Measurements from ENCODE around the gene TBX18.

TBX18 gene

DNA sequence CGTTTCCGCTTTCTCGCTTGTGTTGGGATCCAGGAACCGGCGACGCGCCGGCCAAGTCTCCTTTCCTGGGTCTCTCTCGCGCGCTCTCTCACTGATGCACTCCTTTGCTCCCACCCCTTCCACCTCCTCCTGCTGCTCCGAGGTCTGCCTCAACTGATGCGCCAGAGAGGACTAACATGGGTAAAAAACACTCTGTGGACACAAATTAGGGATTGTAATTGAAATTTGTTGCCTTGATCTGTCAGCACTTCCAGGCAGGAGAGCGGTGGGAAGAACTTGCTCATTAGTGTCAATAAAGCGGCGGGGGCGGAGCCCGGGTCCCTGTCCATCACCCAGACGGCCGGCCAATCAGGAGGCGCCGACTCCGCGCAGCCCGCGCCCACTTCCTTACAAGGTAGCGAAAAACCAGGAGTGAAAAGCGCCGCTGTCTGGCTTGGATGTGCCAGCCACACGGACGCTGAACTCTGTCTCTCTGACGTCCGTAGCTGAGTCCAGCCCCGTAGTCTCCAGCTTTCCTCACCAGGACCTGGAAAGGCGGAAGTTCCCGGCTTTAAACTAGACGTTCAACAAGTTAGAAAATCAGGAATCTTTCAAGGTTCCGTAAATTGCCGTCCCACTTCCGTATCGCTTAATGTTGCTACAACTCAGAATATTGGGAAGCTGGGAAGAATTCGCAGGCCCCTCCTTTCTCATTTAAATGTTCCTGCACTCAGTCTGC lies at the start of gene TBX18:
Gene TBX18, minus strand, starts transcription at position 267 of the 718 bp plus-strand sequence. CDS start 417 bp downstream, outside the sequence.
- no peak for DNase-seq (ENCODE audit: low read depth in 2 of 2, low spot score in 1 of 2)

DNA sequence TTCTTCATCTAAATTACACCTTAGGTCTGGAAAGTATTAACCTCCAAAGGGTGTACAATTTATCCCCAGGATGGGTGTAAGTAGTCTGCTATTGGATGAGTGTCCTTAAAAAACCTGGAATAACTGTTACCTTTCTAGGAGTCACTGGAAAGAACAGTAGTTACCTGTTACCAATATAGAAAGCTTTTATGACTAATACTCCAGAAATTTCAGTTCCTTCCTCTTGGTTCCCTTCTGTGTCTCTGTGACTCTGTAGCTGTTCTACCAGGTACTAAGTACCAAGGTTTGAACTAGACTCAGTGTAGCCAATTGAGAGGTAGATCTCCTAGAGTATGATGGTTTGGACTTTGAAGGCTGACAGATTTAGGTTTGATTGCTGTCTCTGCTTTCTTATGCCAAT lies 47.0 kb upstream of the TBX18 start:
- no peak for DNase-seq (ENCODE audit: low read depth in 2 of 2, low spot score in 1 of 2)

DNA sequence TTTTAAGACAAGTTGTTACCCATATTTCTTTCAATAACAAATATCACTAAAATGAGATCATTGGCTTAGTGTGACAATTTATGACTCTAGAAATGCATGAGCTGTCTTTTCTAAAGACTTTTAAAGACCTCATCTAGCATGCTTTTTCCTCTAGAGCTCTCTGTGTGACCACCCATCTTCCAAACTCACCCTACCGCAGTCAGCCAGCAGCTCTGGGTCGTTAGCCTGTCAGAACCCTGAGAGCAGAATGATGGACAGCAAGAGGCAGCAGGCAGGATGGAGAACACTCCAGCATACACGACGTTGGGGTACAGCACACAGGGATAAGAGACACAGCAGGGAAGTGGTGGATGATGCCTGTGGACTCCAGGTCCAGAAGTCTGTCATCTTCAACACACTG lies 45.1 kb upstream of the TBX18 start:
- no peak for DNase-seq (ENCODE audit: low read depth in 2 of 2, low spot score in 1 of 2)

DNA sequence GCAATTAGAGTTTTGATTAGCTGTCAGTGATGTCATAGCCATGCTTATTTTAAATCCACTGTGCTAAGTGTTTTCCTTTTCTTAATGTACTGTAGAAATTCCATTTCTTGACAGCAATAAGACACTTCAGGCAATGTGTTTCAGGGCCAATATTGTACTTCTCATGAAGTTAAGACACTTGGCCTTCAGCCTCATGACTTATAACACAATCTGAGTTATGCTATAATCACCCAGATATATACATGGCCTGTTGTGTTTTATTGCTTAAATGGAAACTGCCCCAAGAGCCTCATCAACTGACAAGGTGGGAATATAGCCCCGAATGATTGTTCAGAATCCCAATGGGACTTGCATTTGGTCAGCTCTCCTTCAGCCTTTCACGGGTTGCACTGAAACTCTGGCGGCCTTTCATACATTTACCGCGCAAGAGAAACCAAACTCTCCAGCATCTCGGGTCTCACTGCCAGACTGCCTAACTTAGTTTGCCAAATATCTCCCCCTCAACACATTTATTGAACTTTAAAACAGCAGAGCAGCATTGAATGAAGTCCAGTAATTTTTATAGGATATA lies 44.2 kb upstream of the TBX18 start:
- no peak for DNase-seq (ENCODE audit: low read depth in 2 of 2, low spot score in 1 of 2)

DNA sequence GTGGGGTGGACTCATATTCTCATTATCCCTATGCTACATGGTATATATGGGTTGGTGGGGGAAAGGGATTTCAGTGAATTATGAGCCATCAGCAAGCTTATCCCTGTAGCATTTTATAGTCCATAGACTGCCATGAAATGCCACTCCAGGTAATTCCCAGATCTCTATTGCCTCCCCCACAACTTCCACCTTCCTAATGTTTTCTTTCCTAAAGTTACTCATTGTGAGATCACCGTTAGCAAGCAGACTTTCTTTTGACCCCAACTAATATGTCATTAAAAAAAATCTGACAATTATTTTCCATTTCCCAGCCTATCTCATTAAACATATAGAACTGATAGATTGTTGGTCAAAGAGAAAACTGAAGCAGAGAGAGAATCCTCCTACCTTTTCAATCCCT lies 40.7 kb upstream of the TBX18 start:
- DNase-seq (ENCODE audit: low read depth in 2 of 2, low spot score in 1 of 2) = no peak

DNA sequence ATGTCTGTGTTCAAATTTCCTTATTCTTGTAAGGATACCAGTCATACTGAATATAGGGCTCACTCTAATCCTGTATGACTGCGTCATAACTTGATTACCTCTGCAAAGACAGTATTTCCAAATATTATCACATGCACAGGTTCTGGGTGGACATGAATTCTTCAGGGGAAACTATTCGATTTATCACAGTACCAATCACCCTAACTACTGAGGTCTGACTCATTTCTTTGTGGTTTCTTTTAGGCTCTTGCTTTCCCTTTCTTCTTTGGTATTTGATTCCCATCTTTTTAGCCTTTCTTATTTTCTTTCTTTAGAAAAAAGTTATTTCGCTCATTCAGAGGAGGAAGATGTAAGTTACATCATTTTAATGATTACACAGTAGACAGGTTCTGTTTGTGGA lies 40.3 kb upstream of the TBX18 start:
- no peak for DNase-seq (ENCODE audit: low read depth in 2 of 2, low spot score in 1 of 2)

DNA sequence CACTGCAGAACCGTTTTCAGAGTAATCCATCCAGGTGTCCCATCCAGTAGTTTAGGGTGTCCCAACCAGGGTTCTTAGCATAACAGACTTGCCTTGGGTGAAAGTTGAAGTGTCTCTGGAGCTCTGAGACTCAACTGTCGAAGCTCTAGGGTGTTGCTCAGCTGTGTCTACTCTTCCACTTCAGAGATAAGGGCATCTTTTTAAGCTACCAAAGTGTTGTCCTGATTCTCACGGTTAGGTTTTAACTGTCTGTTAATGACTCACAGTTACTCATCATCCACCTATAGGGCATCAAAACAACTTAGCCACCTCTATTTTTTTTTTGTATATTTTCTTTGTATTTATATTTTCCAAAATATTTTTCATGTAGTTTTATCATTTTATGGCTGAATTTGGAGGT lies 36.9 kb upstream of the TBX18 start:
- no peak for DNase-seq (ENCODE audit: low read depth in 2 of 2, low spot score in 1 of 2)

DNA sequence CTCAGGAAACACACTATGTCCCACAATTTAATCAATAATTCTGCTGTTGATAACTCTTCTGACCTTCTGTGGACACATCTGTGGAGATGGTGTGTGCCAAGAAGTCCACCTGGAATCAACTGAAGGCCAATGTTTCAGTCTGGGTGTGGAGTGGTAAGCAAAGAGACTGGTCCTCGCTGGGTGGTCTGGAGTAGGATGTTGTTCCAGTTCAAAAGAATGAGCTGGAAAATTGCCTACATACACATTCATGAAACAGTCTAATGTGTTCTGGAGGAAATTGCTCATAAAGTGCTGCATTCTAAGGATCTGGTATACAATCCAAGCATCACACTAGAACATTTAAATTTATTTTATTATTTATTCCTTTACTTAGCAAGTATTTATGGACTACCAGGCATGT lies 33.9 kb upstream of the TBX18 start:
- no peak for DNase-seq (ENCODE audit: low read depth in 2 of 2, low spot score in 1 of 2)

- no peak for DNase-seq (ENCODE audit: low read depth in 2 of 2, low spot score in 1 of 2)
Measured at GRCh38 chr6:84796343-84796742, 31.9 kb upstream of the TBX18 start.

DNA sequence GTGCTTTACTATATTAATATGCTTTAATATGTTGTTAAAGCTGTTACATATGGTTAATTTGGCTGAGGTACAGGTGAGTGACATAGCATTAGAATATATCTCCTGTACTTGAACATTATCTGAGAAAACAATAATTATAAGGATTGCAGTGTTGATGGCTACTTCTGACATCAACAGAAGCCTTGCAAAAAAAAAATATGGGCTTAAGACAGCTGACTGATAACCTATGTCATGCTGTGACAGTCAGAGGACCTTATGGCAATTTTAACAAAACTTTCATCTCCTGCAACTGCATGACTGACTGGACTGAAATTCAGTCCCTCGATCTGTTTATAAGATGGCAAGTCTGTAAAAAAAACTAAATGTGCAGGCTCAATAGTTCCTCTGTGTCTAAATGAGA lies 27.5 kb upstream of the TBX18 start:
- no peak for DNase-seq (ENCODE audit: low read depth in 2 of 2, low spot score in 1 of 2)

GRCh38 chr6:84791233-84791632 lies 26.8 kb upstream of the TBX18 start:
- DNase-seq (ENCODE audit: low read depth in 2 of 2, low spot score in 1 of 2) = no peak

GRCh38 chr6:84789170-84789569 lies 24.8 kb upstream of the TBX18 start:
- DNase-seq (ENCODE audit: low read depth in 2 of 2, low spot score in 1 of 2) = no peak

- no peak for DNase-seq (ENCODE audit: low read depth in 2 of 2, low spot score in 1 of 2)
Measured at GRCh38 chr6:84788689-84789088, 24.3 kb upstream of the TBX18 start.

GRCh38 chr6:84785671-84786070 lies 21.3 kb upstream of the TBX18 start:
- no peak for DNase-seq (ENCODE audit: low read depth in 2 of 2, low spot score in 1 of 2)

DNA sequence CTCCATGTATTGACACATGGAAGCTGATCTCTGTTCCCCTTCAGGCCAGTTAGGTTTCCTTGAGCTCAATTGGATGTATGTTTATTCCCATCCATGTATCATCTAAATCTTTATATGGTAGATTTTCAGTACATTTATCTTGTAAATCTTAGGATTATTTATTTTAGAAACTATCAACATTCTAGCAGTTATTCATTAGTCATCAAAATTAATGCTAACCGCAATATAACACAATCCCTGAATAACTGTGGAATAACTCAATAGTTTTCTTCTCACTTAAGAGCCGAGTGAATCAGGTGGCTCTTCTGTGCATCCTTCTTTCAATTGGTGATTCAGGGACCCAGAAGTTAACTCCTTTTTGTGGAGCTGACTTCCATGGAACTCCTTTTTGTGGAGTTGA lies 15.5 kb upstream of the TBX18 start:
- DNase-seq (ENCODE audit: low read depth in 2 of 2, low spot score in 1 of 2) = no peak

DNA sequence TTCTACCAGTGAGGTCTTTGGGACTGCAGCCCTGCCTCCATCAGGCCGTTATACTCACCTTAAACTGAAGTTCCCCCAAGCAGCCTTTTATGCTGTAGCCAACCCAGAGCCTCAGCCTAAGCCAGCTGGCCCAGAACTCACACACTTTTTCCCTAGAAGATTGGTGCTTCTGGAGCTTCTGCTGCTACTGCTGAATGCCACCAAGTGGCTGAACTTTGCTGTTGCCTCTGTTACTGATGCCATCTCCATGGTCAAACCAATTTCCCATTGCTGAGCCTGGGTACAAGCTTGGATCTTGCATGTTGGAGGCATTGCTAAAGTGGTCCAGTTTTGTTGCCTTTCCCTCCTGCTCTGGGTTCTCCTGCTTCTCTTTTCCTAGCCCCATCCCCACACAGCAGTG lies 15.0 kb upstream of the TBX18 start:
- DNase-seq (ENCODE audit: low read depth in 2 of 2, low spot score in 1 of 2) = no peak

DNA sequence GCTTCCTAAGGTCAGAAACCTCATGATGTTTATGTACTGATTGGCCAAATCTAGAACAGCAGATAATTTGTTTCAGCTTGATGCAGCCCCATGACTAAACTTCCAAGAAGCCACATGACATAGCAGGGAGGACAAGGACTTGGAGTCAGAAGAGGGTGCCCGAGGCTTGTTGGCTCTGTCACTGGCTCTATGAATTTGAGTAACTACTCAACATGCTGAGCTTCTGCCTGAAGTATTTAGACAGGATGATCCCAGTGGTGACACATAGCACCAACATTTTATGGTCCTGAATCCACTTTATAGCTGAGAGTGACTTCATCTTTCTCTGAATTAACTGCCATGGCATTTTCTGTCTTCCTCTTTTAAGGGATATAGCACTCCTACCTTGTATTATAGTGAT lies 13.5 kb upstream of the TBX18 start:
- no peak for DNase-seq (ENCODE audit: low read depth in 2 of 2, low spot score in 1 of 2)

DNA sequence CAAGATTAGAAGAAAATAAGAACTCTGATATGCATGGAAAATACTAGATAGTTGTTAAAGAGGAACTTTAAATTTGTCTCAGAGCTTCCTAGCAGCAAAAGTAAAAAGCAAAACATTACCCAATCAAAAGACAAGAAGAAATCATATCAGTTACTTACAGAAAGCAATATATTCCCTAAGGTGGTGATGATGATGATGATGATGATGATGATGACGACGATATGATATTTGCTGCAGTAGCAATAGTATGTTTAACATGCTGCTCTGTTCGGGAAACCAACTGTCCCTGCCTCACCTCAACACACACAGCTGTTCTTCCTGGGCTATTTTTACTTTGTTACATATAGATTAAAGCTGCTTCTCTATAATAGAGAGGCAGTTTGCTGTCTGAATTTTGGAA lies 12.0 kb upstream of the TBX18 start:
- no peak for DNase-seq (ENCODE audit: low read depth in 2 of 2, low spot score in 1 of 2)

DNA sequence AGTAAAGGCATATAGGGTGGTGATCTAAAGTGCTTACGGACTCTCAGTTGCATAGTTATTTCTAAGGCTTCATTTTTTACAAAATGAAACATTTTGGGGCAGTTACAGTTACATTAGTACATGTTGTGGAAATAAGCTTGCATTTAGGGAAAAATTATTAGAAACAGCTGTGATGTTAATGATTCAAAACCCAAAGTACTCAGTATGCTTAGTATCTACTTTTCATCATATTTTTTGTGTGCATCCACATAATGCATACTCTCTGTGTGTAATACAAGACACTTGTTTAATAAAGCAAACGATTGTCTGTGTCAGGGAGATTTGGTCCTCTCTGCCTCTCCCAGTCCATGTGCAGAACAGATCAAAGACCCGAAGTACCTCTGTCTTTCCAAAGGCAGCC lies 11.4 kb upstream of the TBX18 start:
- DNase-seq (ENCODE audit: low read depth in 2 of 2, low spot score in 1 of 2) = no peak

DNA sequence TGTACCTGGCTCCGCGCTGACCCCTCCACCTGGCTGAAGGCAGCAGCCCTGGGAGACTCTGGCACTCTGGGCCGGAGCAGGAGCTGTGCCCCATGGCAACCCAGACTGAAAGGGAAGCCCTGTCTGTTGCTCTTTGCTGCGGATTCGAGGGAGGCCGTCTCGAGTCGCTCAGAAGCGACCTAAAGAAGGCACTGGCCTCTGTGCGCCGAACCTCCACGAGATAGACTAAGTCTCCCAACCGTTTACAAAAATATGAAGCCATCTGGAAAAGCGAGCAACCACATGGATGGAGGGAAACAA lies 10.5 kb upstream of the TBX18 start:
- no peak for DNase-seq (ENCODE audit: low read depth in 2 of 2, low spot score in 1 of 2)

DNA sequence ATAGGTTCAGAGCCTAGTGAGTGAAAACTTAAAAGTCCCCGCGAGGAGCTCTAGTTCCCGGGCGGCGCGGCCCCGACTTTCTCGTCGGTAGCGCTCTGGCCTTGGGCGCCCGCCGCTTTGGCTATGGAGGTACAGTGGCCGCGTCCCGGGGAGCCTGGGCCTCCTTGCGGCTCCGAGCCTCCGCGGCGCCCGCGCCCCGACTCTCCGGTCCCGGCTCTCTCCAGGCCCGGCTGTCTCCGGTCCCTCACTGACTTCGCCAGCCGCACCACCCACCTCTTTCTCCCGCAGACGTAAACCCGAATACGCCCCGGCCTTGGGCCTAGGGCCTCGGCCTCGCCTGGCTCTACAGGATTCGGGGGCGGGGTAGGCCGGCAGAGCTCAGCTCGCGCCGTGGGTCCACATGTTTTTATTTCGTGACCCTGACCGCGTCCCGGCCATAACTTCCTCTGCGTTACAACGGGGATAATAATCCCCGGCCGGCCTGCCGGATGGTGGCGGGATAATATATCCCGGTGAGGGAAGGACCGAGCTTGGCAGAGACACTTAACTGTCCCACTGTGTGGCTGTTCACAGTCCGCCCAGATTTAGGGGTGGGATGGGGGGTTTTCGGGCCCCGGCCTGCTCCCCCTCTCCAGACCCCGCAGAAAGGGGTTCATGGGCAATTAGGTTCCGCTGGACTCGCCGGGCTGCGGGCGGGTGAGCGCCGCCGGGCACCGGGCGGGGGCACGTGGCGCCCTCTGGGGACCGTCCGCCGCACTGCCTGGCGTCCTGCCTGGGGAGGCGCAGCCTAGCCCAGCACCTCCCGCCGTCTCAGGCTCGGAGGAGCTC lies 10.0 kb upstream of the TBX18 start:
- DNase-seq (ENCODE audit: low read depth in 2 of 2, low spot score in 1 of 2) = no peak

DNA sequence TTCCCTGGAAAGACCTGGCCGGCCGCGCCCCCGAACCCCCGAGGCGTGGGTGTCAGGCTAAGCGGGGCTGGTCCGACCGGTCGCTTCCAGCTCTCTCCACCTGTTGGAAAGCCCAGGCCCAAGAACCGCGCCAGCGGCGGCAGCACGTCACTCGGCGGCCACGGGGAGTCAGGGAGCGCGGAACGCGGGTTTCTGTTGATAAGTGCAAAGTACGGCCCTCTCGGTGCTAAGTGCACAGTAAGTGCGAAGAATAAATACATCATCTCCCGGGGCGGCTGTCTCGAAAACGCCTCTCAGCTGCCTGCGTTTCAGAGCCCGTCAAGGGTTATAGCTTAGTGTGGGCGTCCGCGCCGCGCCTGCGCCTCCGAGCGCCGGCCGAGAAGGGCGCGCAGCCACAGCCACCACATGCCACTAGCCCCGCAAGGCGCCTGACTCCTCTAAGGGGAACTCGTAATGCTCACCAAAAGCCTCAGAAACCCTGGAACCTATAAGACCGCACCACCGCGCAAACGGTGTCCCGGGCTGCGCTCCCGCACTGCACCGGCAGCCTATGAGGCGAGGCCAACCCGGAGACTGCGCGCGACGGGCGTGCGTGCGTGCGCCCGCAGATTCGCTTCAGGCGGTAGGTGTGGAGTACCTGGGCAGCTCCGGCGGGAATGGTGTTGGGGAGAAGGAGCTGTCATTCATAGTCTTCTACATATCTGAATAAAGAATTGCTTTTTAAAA lies 9.2 kb upstream of the TBX18 start:
- DNase-seq (ENCODE audit: low read depth in 2 of 2, low spot score in 1 of 2) = no peak
